ENCODE results near the gene SPSB1.

DNA sequence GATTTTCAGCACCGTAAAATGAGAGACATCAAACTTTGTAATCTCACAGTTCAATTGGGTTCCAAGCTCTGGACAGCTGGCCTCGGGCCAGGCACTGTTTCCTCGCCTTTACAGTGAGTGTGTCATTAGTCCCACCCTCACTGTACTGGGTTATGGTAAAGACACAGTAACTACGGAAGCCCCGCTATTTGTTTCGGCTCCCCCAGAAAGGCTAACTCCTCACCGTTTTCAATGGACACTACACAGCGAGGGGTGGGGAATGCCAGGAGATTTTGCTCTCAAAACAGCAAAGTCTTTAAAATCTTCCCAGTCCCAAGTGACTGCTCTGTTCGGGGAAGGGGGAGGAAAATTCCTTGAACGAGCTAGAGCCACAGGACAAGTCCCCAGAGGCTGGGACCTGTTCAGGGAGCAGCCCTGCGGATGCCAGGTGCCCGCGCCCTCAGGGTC is 757 bp upstream of the SPSB1 start:
- TF ChIP-seq, protein P1, sequence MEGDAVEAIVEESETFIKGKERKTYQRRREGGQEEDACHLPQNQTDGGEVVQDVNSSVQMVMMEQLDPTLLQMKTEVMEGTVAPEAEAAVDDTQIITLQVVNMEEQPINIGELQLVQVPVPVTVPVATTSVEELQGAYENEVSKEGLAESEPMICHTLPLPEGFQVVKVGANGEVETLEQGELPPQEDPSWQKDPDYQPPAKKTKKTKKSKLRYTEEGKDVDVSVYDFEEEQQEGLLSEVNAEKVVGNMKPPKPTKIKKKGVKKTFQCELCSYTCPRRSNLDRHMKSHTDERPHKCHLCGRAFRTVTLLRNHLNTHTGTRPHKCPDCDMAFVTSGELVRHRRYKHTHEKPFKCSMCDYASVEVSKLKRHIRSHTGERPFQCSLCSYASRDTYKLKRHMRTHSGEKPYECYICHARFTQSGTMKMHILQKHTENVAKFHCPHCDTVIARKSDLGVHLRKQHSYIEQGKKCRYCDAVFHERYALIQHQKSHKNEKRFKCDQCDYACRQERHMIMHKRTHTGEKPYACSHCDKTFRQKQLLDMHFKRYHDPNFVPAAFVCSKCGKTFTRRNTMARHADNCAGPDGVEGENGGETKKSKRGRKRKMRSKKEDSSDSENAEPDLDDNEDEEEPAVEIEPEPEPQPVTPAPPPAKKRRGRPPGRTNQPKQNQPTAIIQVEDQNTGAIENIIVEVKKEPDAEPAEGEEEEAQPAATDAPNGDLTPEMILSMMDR (IDR thresholded peaks at IDR 0.05): no peak
- TF ChIP-seq GABPB1 (CRISPR knock-in tag; IDR thresholded peaks at IDR 0.05): no peak
- no peak for TF ChIP-seq JUN (CRISPR knock-in tag; IDR thresholded peaks at IDR 0.05)
- TF ChIP-seq, protein P2, sequence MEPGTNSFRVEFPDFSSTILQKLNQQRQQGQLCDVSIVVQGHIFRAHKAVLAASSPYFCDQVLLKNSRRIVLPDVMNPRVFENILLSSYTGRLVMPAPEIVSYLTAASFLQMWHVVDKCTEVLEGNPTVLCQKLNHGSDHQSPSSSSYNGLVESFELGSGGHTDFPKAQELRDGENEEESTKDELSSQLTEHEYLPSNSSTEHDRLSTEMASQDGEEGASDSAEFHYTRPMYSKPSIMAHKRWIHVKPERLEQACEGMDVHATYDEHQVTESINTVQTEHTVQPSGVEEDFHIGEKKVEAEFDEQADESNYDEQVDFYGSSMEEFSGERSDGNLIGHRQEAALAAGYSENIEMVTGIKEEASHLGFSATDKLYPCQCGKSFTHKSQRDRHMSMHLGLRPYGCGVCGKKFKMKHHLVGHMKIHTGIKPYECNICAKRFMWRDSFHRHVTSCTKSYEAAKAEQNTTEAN (CRISPR knock-in tag; IDR thresholded peaks at IDR 0.05): no peak
- TF ChIP-seq, protein P3, sequence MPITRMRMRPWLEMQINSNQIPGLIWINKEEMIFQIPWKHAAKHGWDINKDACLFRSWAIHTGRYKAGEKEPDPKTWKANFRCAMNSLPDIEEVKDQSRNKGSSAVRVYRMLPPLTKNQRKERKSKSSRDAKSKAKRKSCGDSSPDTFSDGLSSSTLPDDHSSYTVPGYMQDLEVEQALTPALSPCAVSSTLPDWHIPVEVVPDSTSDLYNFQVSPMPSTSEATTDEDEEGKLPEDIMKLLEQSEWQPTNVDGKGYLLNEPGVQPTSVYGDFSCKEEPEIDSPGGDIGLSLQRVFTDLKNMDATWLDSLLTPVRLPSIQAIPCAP (CRISPR knock-in tag; IDR thresholded peaks at IDR 0.05): no peak
- TF ChIP-seq, protein P4, sequence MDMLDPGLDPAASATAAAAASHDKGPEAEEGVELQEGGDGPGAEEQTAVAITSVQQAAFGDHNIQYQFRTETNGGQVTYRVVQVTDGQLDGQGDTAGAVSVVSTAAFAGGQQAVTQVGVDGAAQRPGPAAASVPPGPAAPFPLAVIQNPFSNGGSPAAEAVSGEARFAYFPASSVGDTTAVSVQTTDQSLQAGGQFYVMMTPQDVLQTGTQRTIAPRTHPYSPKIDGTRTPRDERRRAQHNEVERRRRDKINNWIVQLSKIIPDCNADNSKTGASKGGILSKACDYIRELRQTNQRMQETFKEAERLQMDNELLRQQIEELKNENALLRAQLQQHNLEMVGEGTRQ (CRISPR knock-in tag; IDR thresholded peaks at IDR 0.05): no peak
